H1 (cell line): ENCODE measurements around the gene BRAT1. TPM values are rescaled to one million over a fixed set of nuclear protein-coding genes. Genes with fewer than 3 reads are reported as not detected.
"Not testable (repeated sequence)": the region's sequence is repeated elsewhere in the genome, so short reads cannot be mapped to it uniquely, and the experiment has no call there.

Experiments
- CTCF ChIA-PET: fragments of 300-600 bp; sonication (Branson Sonifier 250); formaldehyde crosslinking; loops from one replicate; lab custom pipeline; 2021; ENCODE audit not compliant: partially characterized antibody; lab: Charles Lee
- POLR2A ChIA-PET: fragments of 300-600 bp; sonication (Branson Sonifier 250); formaldehyde crosslinking; loops from one replicate; lab custom pipeline; 2021; ENCODE audit warnings: inconsistent platforms; ENCODE audit not compliant: partially characterized antibody; lab: Charles Lee
- DNase-seq, 2 experiments: peaks; one replicate each; pipeline versions ENCODE4 v3.0.0 to v3.0.0-alpha.2; 2010 to 2022; ENCODE audit warnings: low spot score in 2 of 2, low read depth in 1 of 2, mixed read lengths in 1 of 2
- FAIRE-seq: peaks from 2 replicates; lab custom pipeline; 2011; peaks lifted over from hg19 to GRCh38; lab: Jason Lieb, UNC
- H2AFZ ChIP-seq: 2 replicates; pipeline ENCODE4 v1.8.1; 2012; ENCODE audit warnings: low read length, inconsistent platforms
- H2AK5ac ChIP-seq: 2 replicates; pipeline ENCODE4 v1.6.1; 2013; ENCODE audit warnings: low read depth, low read length
- H2BK120ac ChIP-seq: replicated peaks from 2 replicates; pipeline ENCODE3; 2013; ENCODE audit warnings: low read depth, low read length, inconsistent platforms
- H2BK12ac ChIP-seq: 2 replicates; pipeline ENCODE4 v1.6.1; 2013; ENCODE audit warnings: low read depth, low read length
- H2BK15ac ChIP-seq: 2 replicates; pipeline ENCODE4 v1.6.1; 2013; ENCODE audit warnings: low read length
- H2BK20ac ChIP-seq: 2 replicates; pipeline ENCODE4 v1.6.1; 2013; ENCODE audit warnings: low read length
- H2BK5ac ChIP-seq: 2 replicates; pipeline ENCODE4 v1.6.1; 2013; ENCODE audit warnings: low read depth, low read length
- H3K14ac ChIP-seq: 2 replicates; pipeline ENCODE4 v1.6.1; 2013; ENCODE audit warnings: inconsistent platforms; ENCODE audit not compliant: insufficient read length
- H3K18ac ChIP-seq: 2 replicates; pipeline ENCODE4 v1.6.1; 2013; ENCODE audit warnings: low read length; ENCODE audit errors: extremely low read depth
- H3K23ac ChIP-seq: 2 replicates; pipeline ENCODE4 v1.6.1; 2013; ENCODE audit warnings: inconsistent platforms; ENCODE audit not compliant: insufficient read length
- H3K23me2 ChIP-seq: 2 replicates; pipeline ENCODE4 v1.6.1; 2013; ENCODE audit warnings: low read depth, low read length
- H3K27ac ChIP-seq: 2 replicates; pipeline ENCODE4 v1.6.1; 2011; ENCODE audit warnings: low read depth, low read length, inconsistent platforms
- H3K27me3 ChIP-seq, 4 experiments: replicated peaks in 1 of 4; 1 replicate in 1 of 4; 2 replicates in 3 of 4; pipeline versions ENCODE4 v1.6.1 to v1.8.1; 2011 to 2013; ENCODE audit warnings: low read length in 3 of 4, mild to moderate bottlenecking in 3 of 4, inconsistent platforms in 2 of 4, mixed read lengths in 2 of 4, moderate library complexity in 1 of 4; ENCODE audit not compliant: control insufficient read depth in 3 of 4, insufficient read depth in 3 of 4; ENCODE audit errors: extremely low read depth in 1 of 4
- H3K36me3 ChIP-seq, 4 experiments: 2 replicates each; pipeline versions ENCODE4 v1.6.1 to v1.8.1; 2011 to 2013; ENCODE audit warnings: mild to moderate bottlenecking in 4 of 4, low read length in 3 of 4, moderate library complexity in 2 of 4, control low read depth in 1 of 4, inconsistent platforms in 1 of 4; ENCODE audit not compliant: insufficient read depth in 4 of 4, control insufficient read depth in 2 of 4
- H3K4ac ChIP-seq: replicated peaks from 2 replicates; pipeline ENCODE3; 2013; ENCODE audit warnings: low read length, low read depth, mixed read lengths, inconsistent platforms; ENCODE audit not compliant: insufficient read length
- H3K4me1 ChIP-seq, 4 experiments: replicated peaks in 1 of 4; 1 replicate in 1 of 4; 2 replicates in 3 of 4; pipeline versions ENCODE4 v1.6.1 to v1.8.1; 2011 to 2013; ENCODE audit warnings: low read length in 3 of 4, inconsistent platforms in 2 of 4, mixed read lengths in 1 of 4; ENCODE audit not compliant: insufficient read depth in 4 of 4, control insufficient read depth in 3 of 4
- H3K4me2 ChIP-seq, 2 experiments: 2 replicates each; pipeline versions ENCODE4 v1.6.1 to v1.8.1; 2011 to 2013; ENCODE audit warnings: low read depth in 2 of 2, low read length in 2 of 2, control low read depth in 1 of 2, inconsistent platforms in 1 of 2, mild to moderate bottlenecking in 1 of 2; ENCODE audit not compliant: insufficient read depth in 1 of 2
- H3K4me3 ChIP-seq, 4 experiments: fragments of 200-600, 300-600 bp in 1 of 4; sonication (generic), shearing (Covaris generic), sonication (Bioruptor Twin) in 1 of 4; 2 replicates each; pipeline versions ENCODE4 v1.5.1 to v1.8.1; 2011 to 2016; ENCODE audit warnings: low read length in 4 of 4, low read depth in 3 of 4, control low read depth in 2 of 4, inconsistent platforms in 2 of 4, mild to moderate bottlenecking in 2 of 4, mixed read lengths in 1 of 4, moderate library complexity in 1 of 4; ENCODE audit not compliant: insufficient read depth in 2 of 4; ENCODE audit errors: extremely low read depth in 1 of 4
- H3K56ac ChIP-seq: replicated peaks from 2 replicates; pipeline ENCODE3; 2013; ENCODE audit warnings: low read depth, mild to moderate bottlenecking, mixed read lengths, low read length, inconsistent platforms; ENCODE audit not compliant: insufficient read length
- H3K79me1 ChIP-seq: 2 replicates; pipeline ENCODE4 v1.6.1; 2013; ENCODE audit warnings: low read depth, low read length, control low read depth
- H3K79me2 ChIP-seq, 2 experiments: 2 replicates each; pipeline versions ENCODE4 v1.6.1 to v1.8.1; 2012 to 2013; ENCODE audit warnings: low read length in 2 of 2, mild to moderate bottlenecking in 2 of 2, inconsistent platforms in 1 of 2; ENCODE audit not compliant: insufficient read depth in 2 of 2, control insufficient read depth in 1 of 2
- H3K9ac ChIP-seq, 4 experiments: replicated peaks in 1 of 4; 1 replicate in 1 of 4; 2 replicates in 3 of 4; pipeline versions ENCODE4 v1.6.1 to v1.8.1; 2011 to 2013; ENCODE audit warnings: low read depth in 3 of 4, low read length in 3 of 4, control low read depth in 2 of 4, mild to moderate bottlenecking in 2 of 4, moderate library complexity in 2 of 4, inconsistent platforms in 1 of 4; ENCODE audit errors: extremely low read depth in 1 of 4
- H3K9me3 ChIP-seq, 2 experiments: 2 replicates each; pipeline versions ENCODE4 v1.6.1 to v1.8.1; 2012 to 2013; ENCODE audit warnings: mild to moderate bottlenecking in 2 of 2, moderate library complexity in 2 of 2, control low read depth in 1 of 2, inconsistent platforms in 1 of 2, low read depth in 1 of 2, low read length in 1 of 2, mixed read lengths in 1 of 2; ENCODE audit not compliant: insufficient read depth in 2 of 2
- H4K20me1 ChIP-seq, 2 experiments: replicated peaks in 1 of 2; 2 replicates each; pipeline versions ENCODE3 to v1.8.1; 2011 to 2013; ENCODE audit warnings: inconsistent platforms in 2 of 2, low read length in 2 of 2, mild to moderate bottlenecking in 1 of 2; ENCODE audit not compliant: insufficient read depth in 2 of 2, control insufficient read depth in 1 of 2
- H4K5ac ChIP-seq: 2 replicates; pipeline ENCODE4 v1.6.1; 2013; ENCODE audit warnings: low read length, low read depth, mixed read lengths, inconsistent platforms; ENCODE audit not compliant: insufficient read length
- H4K8ac ChIP-seq: 2 replicates; pipeline ENCODE4 v1.8.0; 2013; ENCODE audit warnings: mild to moderate bottlenecking, moderate library complexity, low read length, inconsistent platforms; ENCODE audit not compliant: insufficient read depth; ENCODE audit errors: extremely low read depth
- H4K91ac ChIP-seq: replicated peaks from 2 replicates; pipeline ENCODE3; 2013; ENCODE audit warnings: low read length, mixed read lengths, inconsistent platforms; ENCODE audit not compliant: insufficient read length
- WGBS, 2 experiments: shearing (Covaris generic) in 1 of 2; methylation state at CpG; one replicate each; pipeline versions ENCODE4 v1.1.6 to v1.1.7; 2013 to 2015; ENCODE audit warnings: low lambda C conversion rate in 2 of 2, mixed read lengths in 2 of 2, inconsistent platforms in 1 of 2, low coverage in 1 of 2, missing lambda C conversion rate in 1 of 2; ENCODE audit not compliant: insufficient replicate concordance in 2 of 2, insufficient coverage in 1 of 2, insufficient read length in 1 of 2; ENCODE audit errors: extremely low coverage in 1 of 2, missing lambda C conversion rate in 1 of 2; 5-methylcytosine and 5-hydroxymethylcytosine counted together
- polyA plus RNA-seq, 7 experiments: library from polyadenylated mRNA; depleted of rRNA in 3 of 7; stranded (reverse) in 5 of 7; unstranded in 2 of 7; fragments of >200 nt in 5 of 7; fragments of 200-250 nt in 2 of 7; gene quantifications; 1 replicate in 5 of 7; 2 replicates in 1 of 7; 4 replicates in 1 of 7; pipeline versions ENCODE4 v1.2.1 to v1.2.3, GENCODE V29; 2011 to 2013; ENCODE audit warnings: missing spikeins in 2 of 7, mixed read lengths in 2 of 7
- total RNA-seq: library from RNA; stranded (reverse); fragmentation: NEBNext Ultra II Directional; extraction: Animal tissue kit (Norgen Biotek cat#: 25700); gene quantifications from 2 replicates; pipeline ENCODE4 v1.2.1, GENCODE V29; 2021

The BRAT1 gene
- total and polyA plus RNA-seq, 2 of the 8 experiments (the other 6 are each of a cell fraction or from before 2014, with no cell fraction given), result 36.8 to 42.3 TPM

- H3K14ac ChIP-seq, CTCF ChIA-PET, H3K4me3 ChIP-seq, H4K5ac ChIP-seq, H3K56ac ChIP-seq, POLR2A ChIA-PET, H4K8ac ChIP-seq, H4K91ac ChIP-seq, FAIRE-seq, H3K27me3 ChIP-seq, H2BK12ac ChIP-seq, H3K79me2 ChIP-seq, H3K23ac ChIP-seq, H2AFZ ChIP-seq, H2BK15ac ChIP-seq, H4K20me1 ChIP-seq, H3K23me2 ChIP-seq, H3K9me3 ChIP-seq, H3K27ac ChIP-seq, H2BK5ac ChIP-seq, H3K79me1 ChIP-seq, H3K4ac ChIP-seq, H3K18ac ChIP-seq, DNase-seq, H2BK20ac ChIP-seq, H3K9ac ChIP-seq, H2BK120ac ChIP-seq, H3K4me2 ChIP-seq, H2AK5ac ChIP-seq: not testable (repeated sequence)
- peaks cover 4 to 14% (median 7%) of the 10 kb centered on the region in 4 experiments; a peak in 6 of 8 replicates for H3K36me3 ChIP-seq
- WGBS, 2 experiments, result no CpG with 5 or more reads among the region's 34 CpGs
- peaks cover 0 to 10% (median 2%) of the 10 kb centered on the region in 4 experiments; a peak in 4 of 7 replicates for H3K4me1 ChIP-seq
These were observed 21.1 kb downstream of the BRAT1 start for GRCh38 chr7:2534214-2534613.

GRCh38 chr7:2533566-2533965 is 21.8 kb downstream of the BRAT1 start:
- H2BK12ac ChIP-seq, H3K4ac ChIP-seq, H4K5ac ChIP-seq, H3K4me3 ChIP-seq, H3K56ac ChIP-seq, H3K4me2 ChIP-seq, H2BK15ac ChIP-seq, FAIRE-seq, H3K9me3 ChIP-seq, H2AK5ac ChIP-seq, H3K23ac ChIP-seq, POLR2A ChIA-PET, H3K79me2 ChIP-seq, H4K8ac ChIP-seq, H3K14ac ChIP-seq, H3K36me3 ChIP-seq, H4K20me1 ChIP-seq, H3K9ac ChIP-seq, DNase-seq, H3K18ac ChIP-seq, H3K79me1 ChIP-seq, H3K27me3 ChIP-seq, H2AFZ ChIP-seq, CTCF ChIA-PET, H3K27ac ChIP-seq, H2BK120ac ChIP-seq, H4K91ac ChIP-seq, H3K23me2 ChIP-seq, H2BK20ac ChIP-seq, H2BK5ac ChIP-seq: not testable (repeated sequence)
- 93% methylated on average over 2 of the region's 8 CpGs; no CpG with 5 or more reads in 1 of the 2 experiments for WGBS, 2 experiments
- peaks cover 0 to 13% (median 2%) of the 10 kb centered on the region in 4 experiments; a peak in 4 of 7 replicates for H3K4me1 ChIP-seq
